Psoas muscle (tissue), 8 donors: Measurements from ENCODE around the gene CD200R1L. TPM values are rescaled to one million over a fixed set of nuclear protein-coding genes. Genes with fewer than 3 reads are reported as not detected.

Experiments
- ATAC-seq, 4 donors: fragments of 200-7000 bp; cut with Tn5 transposase; one replicate each; pipeline ENCODE4 v1.9.1; 2020; ENCODE audit warnings: moderate library complexity in 3 of 4, mild to moderate bottlenecking in 2 of 4
- DNase-seq, 2 donors: peaks; one replicate each; pipeline ENCODE4 v3.0.0-alpha.2; 2020
- H3K27ac ChIP-seq: fragments of 200-600 bp; one replicate; pipeline ENCODE4 v1.8.0; 2022
- H3K27me3 ChIP-seq, 3 donors: fragments of 200-600 bp in 1 of 3; one replicate each; pipeline versions ENCODE4 v1.6.1 to v1.8.0; 2013 to 2022; ENCODE audit warnings: low read length in 2 of 3, mild to moderate bottlenecking in 2 of 3, moderate library complexity in 1 of 3; ENCODE audit not compliant: insufficient read depth in 3 of 3
- H3K36me3 ChIP-seq, 2 donors: fragments of 200-600 bp in 1 of 2; one replicate each; pipeline versions ENCODE4 v1.6.1 to v1.8.0; 2013 to 2022; ENCODE audit warnings: low read depth in 1 of 2, mild to moderate bottlenecking in 1 of 2, moderate library complexity in 1 of 2; ENCODE audit not compliant: insufficient read depth in 1 of 2
- H3K4me1 ChIP-seq: fragments of 200-600 bp; one replicate; pipeline ENCODE4 v1.8.0; 2022
- H3K4me3 ChIP-seq: fragments of 200-600 bp; one replicate; pipeline ENCODE4 v1.8.0; 2022; ENCODE audit warnings: mild to moderate bottlenecking
- H3K9me3 ChIP-seq: fragments of 200-600 bp; one replicate; pipeline ENCODE4 v1.8.0; 2022
- WGBS, 3 donors: extraction: QIAGEN DNeasy Blood & Tissue Kit; methylation state at CpG; one replicate each; pipeline versions ENCODE4 v1.1.6 to v1.1.7; 2013; 5-methylcytosine and 5-hydroxymethylcytosine counted together
- intact Hi-C, 2 donors: fragments of 100-400 bp; cut with DNase I; formaldehyde crosslinking; loops; one replicate each; pipeline versions ENCODE4 v1.11.0 to v1.14.2; 2022
- polyA plus RNA-seq, 3 donors: library from polyadenylated mRNA; stranded (reverse); fragments of 200-250 nt; gene quantifications; one replicate each; pipeline ENCODE4 v1.2.3, GENCODE V29; 2013
- total RNA-seq, 4 donors: library from RNA; stranded (reverse); fragmentation: NEBNext Ultra II Directional in 2 of 4; extraction: Animal tissue kit (Norgen Biotek cat#: 25700) in 2 of 4; gene quantifications; one replicate each; pipeline versions ENCODE4 v1.2.1 to v1.2.4, GENCODE V29; 2021 to 2023
- TF ChIP-seq, protein P1 (sequence below): fragments of 200-600 bp; IDR thresholded peaks from one replicate; pipeline ENCODE4 v1.8.0; 2022; ENCODE audit warnings: antibody characterized with exemption
- donor health status: healthy with polysubstance abuse.
- donor health status: DM: no; HTN: no; CAD: no; lungs with moderate emphysema.
- donor health status: Bipolar disorder and iron deficiency.
- donor health status: healthy.
- donor health status: DM: yes; HTN: yes; CAD: no.
- donor health status: DM: no; HTN: no; CAD: no.
- donor health status: DM: no; HTN: no; CAD: no.
- donor health status: DM: yes; HTN: yes; CAD: no.

Gene CD200R1L
- total and polyA plus RNA-seq, 7 donors: not detected

DNA sequence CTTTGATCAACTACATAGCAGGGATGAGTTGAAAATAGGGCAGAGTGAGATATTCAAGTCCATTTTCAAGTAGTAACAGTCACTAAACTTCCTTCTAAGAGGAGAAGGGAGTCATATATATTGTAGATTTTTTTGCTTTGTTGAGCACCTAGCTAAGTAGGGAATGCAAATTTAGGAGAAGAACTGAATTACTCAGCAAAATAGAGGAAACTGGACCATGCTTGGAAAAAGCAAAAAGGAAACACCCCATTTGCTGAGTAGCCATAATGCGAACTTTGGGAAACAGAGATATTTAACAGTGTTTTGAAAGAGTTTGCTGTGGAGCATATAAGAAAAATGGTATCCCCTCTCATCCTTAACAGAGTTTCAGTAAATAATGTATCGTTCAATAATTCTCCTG lies 54.9 kb downstream of the CD200R1L start:
- no peaks in the 10 kb centered on the region for H3K27me3 ChIP-seq
- WGBS, 3 donors: 93 to 95% (median 94%) methylated on average over 2 of the region's 2 CpGs
- H3K9me3 ChIP-seq: no peaks in the 10 kb centered on the region
- no peak overlapping the region for H3K27ac ChIP-seq
- intact Hi-C loops: no loop called here
- DNase-seq (no peak), ATAC-seq (no peak)
- H3K4me1 ChIP-seq: no peaks in the 10 kb centered on the region
- TF ChIP-seq, protein P1, sequence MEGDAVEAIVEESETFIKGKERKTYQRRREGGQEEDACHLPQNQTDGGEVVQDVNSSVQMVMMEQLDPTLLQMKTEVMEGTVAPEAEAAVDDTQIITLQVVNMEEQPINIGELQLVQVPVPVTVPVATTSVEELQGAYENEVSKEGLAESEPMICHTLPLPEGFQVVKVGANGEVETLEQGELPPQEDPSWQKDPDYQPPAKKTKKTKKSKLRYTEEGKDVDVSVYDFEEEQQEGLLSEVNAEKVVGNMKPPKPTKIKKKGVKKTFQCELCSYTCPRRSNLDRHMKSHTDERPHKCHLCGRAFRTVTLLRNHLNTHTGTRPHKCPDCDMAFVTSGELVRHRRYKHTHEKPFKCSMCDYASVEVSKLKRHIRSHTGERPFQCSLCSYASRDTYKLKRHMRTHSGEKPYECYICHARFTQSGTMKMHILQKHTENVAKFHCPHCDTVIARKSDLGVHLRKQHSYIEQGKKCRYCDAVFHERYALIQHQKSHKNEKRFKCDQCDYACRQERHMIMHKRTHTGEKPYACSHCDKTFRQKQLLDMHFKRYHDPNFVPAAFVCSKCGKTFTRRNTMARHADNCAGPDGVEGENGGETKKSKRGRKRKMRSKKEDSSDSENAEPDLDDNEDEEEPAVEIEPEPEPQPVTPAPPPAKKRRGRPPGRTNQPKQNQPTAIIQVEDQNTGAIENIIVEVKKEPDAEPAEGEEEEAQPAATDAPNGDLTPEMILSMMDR: no peak
- H3K36me3 ChIP-seq: no peaks in the 10 kb centered on the region
- no peak overlapping the region for H3K4me3 ChIP-seq

DNA sequence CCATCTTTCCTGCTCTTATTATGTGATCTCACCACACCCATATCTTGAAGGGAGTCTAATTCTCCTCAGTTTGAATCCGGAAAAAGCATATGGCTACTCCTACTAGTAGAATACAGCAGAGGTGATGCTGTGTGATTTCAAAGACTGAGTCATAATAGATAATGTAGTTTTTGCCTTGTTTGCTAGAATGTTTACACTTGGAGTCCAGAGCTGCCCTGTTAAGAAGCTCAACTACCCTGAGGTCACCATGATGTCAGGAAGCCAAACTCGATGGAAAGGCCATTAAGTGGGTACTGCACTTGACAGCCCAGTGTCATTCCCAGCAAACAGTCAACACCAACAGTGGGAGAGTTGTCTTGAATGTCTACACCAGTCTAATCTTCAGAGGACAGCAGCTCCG lies 56.9 kb downstream of the CD200R1L start:
- Histone ChIP-seq H3K4me1 (no peaks in the 10 kb centered on the region), H3K4me3 (no peak overlapping the region), H3K27ac (no peak overlapping the region), H3K27me3 (no peaks in the 10 kb centered on the region), H3K36me3 (no peaks in the 10 kb centered on the region), H3K9me3 (no peaks in the 10 kb centered on the region)
- ATAC-seq: no peak
- intact Hi-C loops: no loop called here
- 66 to 78% (median 76%) methylated on average over 3 of the region's 3 CpGs for WGBS, 3 donors
- DNase-seq: no peak
- TF ChIP-seq, protein P1: no peak

DNA sequence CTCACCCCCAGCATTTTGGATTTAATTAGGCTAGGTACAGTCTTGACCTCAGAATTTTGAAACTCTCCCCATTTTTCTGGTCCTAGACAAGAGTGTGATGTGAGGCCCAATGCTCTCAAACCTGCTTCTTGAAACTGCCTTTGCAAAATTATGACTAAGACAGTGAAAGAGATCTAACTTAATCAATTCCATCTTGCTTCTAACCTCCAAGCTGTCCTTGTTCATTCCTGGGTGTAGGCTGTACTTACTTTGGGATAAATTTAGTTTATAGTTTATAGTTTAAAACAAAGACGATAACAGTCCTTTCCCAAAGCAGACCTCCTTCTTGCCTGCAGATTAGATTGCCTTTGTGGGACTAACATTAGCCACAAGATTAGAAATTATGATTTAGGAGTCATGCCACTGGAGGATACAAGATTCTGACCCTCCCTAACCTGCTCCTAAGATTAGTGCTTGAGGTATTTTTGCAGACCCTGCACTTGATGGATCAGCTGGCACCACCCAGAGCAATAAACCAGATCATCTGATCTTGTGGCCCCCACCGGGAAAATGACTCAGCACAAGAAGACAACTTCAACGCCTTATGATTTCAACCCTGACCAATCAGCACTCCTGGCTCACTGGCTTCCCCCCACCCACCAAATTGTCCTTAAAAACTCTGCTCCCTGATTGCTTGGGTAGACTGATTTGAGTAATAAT lies 59.6 kb downstream of the CD200R1L start:
- Histone ChIP-seq H3K4me1 (no peaks in the 10 kb centered on the region), H3K36me3 (no peaks in the 10 kb centered on the region), H3K4me3 (no peak overlapping the region), H3K27ac (no peak overlapping the region), H3K27me3 (no peaks in the 10 kb centered on the region), H3K9me3 (no peaks in the 10 kb centered on the region)
- DNase-seq: no peak
- intact Hi-C loops: no loop called here
- ATAC-seq: no peak
- WGBS, 3 donors: 95 to 97% (median 95%) methylated on average over 3 of the region's 3 CpGs
- TF ChIP-seq, protein P1: no peak

DNA sequence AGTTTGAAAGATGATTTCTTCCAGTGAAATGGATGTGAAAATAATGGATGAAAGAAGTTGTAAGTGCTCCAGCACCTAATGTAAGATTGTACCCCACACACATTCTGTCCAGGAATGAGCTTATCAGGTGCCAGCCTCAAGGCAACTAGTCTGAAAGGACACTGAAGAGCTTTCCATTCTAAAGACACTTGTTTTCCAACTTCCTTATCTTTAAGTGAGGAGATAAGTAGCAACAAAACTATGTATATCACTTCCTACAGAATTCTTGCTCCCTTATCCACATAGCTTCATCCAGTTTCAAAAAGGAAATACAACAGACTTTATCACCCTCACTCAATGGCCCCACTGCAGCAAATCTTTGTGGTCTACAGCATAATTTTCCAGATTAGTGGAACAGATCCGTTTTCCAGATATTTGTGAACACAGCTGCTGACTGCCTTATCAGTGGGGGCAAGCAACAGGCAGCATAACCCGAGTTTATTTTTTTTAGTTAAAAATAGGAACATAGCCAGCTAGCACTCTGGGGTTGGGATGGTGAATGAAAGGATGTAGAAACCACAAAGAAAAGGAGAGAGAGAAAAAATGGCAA lies 60.6 kb downstream of the CD200R1L start:
- DNase-seq (no peak), ATAC-seq (no peak)
- WGBS, 3 donors: 1 to 5% (median 4%) methylated on average over 2 of the region's 2 CpGs
- no peak overlapping the region for H3K27ac ChIP-seq
- H3K9me3 ChIP-seq: no peaks in the 10 kb centered on the region
- H3K4me3 ChIP-seq: no peak overlapping the region
- H3K36me3 ChIP-seq: no peaks in the 10 kb centered on the region
- H3K4me1 ChIP-seq: no peaks in the 10 kb centered on the region
- intact Hi-C loops: no loop called here
- TF ChIP-seq, protein P1: no peak
- no peaks in the 10 kb centered on the region for H3K27me3 ChIP-seq
